Esophagus muscularis mucosa (tissue), 4 donors: ENCODE data around the gene TRAF3.

ENCODE experiments used
- CTCF ChIP-seq, 3 experiments: fragments of 200-600 bp in 2 of 3; fragments of 450-650 bp in 1 of 3; sonication (generic) in 2 of 3; IDR thresholded peaks; one replicate each; pipeline ENCODE4 v1.5.1; 2017 to 2019; ENCODE audit warnings: antibody characterized with exemption in 3 of 3, mild to moderate bottlenecking in 2 of 3, moderate library complexity in 1 of 3
- EP300 ChIP-seq: sonication (generic); formaldehyde crosslinking; IDR thresholded peaks from one replicate; pipeline ENCODE4 v1.6.1; 2017; ENCODE audit warnings: antibody characterized with exemption
- POLR2A ChIP-seq: fragments of 450-650 bp; IDR thresholded peaks from one replicate; pipeline ENCODE4 v1.6.1; 2017; ENCODE audit warnings: antibody characterized with exemption, moderate library complexity, mild to moderate bottlenecking, low read depth
- POLR2AphosphoS5 ChIP-seq, 2 donors: sonication (generic); formaldehyde crosslinking; IDR thresholded peaks; one replicate each; pipeline ENCODE4 v1.6.1; 2017; ENCODE audit warnings: antibody characterized with exemption in 2 of 2

- no peak for TF ChIP-seq POLR2AphosphoS5 (IDR thresholded peaks at IDR 0.05)
- TF ChIP-seq EP300: no peak
- TF ChIP-seq CTCF (IDR thresholded peaks at IDR 0.05): no peak
- TF ChIP-seq POLR2A: no peak
Measured at GRCh38 chr14:102943979-102944378, 166.7 kb downstream of the TRAF3 start.
